BE2C (cell line): Measurements from ENCODE around the gene USPL1.
"Not testable (repeated sequence)": the region's sequence is repeated elsewhere in the genome, so short reads cannot be mapped to it uniquely, and the experiment has no call there.

Experiments used
- DNase-seq: peaks from one replicate; pipeline ENCODE4 v3.0.0-alpha.2; 2020
- H3K27me3 ChIP-seq: fragments of 250-450 bp; sonication (Bioruptor Pico); 2 replicates; pipeline ENCODE4 v1.5.1; 2020; ENCODE audit warnings: mild to moderate bottlenecking
- H3K36me3 ChIP-seq: fragments of 250-450 bp; sonication (Bioruptor Pico); 2 replicates; pipeline ENCODE4 v1.5.1; 2020; ENCODE audit warnings: mild to moderate bottlenecking
- H3K4me1 ChIP-seq: fragments of 250-450 bp; sonication (Bioruptor Pico); 2 replicates; pipeline ENCODE4 v1.5.1; 2020
- H3K4me3 ChIP-seq: 2 replicates; pipeline ENCODE4 v1.5.1; 2011; ENCODE audit warnings: low read depth, low read length
- H3K9me3 ChIP-seq: fragments of 250-450 bp; sonication (Bioruptor Pico); 2 replicates; pipeline ENCODE4 v1.5.1; 2020
- CTCF ChIP-seq: IDR thresholded peaks from 2 replicates; pipeline ENCODE4 v1.5.1; 2012; ENCODE audit warnings: mild to moderate bottlenecking, low read depth, low read length

USPL1 gene

GRCh38 chr13:30647420-30647819 lies 29.7 kb downstream of the USPL1 start:
- DNase-seq = no peak
- no peaks in the 10 kb centered on the region for H3K9me3 ChIP-seq
- peaks cover 6% of the 10 kb centered on the region; the same call in 1 of the 2 replicates for H3K4me1 ChIP-seq
- peaks cover 73% of the 10 kb centered on the region for H3K36me3 ChIP-seq
- no peak for TF ChIP-seq CTCF
- no peaks in the 10 kb centered on the region for H3K27me3 ChIP-seq
- no peak overlapping the region for H3K4me3 ChIP-seq

DNA sequence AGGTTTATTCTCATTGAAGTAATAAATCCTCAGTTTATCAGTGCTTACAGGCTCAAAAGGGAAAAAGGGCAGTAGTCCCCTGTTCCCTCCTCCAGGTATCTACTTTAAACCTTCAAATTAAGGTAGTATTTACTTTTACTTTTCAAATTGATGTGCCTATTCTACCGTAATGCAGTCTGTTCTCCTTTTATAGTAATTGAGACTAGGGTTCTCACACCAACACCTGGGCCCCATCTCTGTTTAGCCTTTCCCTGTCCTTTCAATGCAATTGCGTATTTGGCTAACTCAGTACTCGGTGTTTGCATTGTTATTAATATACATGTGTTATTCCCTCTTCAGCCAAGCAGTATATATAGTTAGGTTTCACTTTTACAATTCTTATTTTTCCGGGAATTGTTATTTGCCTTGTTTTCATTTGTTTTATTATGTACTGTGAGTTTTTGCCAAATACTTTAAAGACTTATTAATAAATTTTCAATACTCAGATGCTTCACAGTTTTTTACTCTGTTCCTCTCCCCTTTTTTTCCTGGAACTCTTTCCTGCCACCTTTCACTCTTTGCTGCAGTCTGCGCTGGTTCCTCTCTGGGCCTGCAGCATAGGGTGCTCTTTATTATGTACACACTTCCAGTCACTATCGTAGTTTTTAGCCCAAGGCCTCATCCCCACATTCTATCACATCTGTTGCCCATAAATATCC lies 30.3 kb downstream of the USPL1 start:
- peaks cover 6% of the 10 kb centered on the region; the same call in 1 of the 2 replicates for H3K4me1 ChIP-seq
- TF ChIP-seq CTCF = no peak
- DNase-seq = no peak
- no peaks in the 10 kb centered on the region for H3K27me3 ChIP-seq
- no peaks in the 10 kb centered on the region for H3K9me3 ChIP-seq
- H3K36me3 ChIP-seq = peaks cover 71% of the 10 kb centered on the region
- H3K4me3 ChIP-seq = no peak overlapping the region

GRCh38 chr13:30648522-30649012 lies 30.8 kb downstream of the USPL1 start:
- no peaks in the 10 kb centered on the region for H3K9me3 ChIP-seq
- H3K36me3 ChIP-seq = peaks cover 73% of the 10 kb centered on the region
- no peaks in the 10 kb centered on the region for H3K27me3 ChIP-seq
- H3K4me3 ChIP-seq = no peak overlapping the region
- no peak for DNase-seq
- no peak for TF ChIP-seq CTCF
- H3K4me1 ChIP-seq = peaks cover 6% of the 10 kb centered on the region; the same call in 1 of the 2 replicates

DNA sequence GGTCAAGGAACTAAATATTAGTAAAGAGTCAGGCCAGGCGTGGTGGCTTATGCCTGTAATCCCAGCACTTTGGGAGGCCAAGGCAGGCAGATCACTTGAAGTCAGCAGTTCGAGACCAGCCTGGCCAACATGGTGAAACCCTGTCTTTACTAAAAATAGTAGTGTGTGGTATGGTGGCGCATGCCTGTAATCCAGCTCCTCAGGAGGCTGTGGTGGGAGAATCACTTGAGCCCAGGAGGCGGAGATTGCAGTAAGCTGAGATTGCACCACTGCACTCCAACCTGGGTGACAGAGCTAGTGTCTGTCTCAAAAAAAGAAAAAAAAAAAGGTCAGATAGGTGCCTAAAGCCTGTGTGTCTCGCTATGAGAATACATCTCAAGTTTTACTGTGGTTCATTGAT lies 33.9 kb downstream of the USPL1 start:
- not testable (repeated sequence) for H3K4me3 ChIP-seq, H3K9me3 ChIP-seq, DNase-seq, H3K27me3 ChIP-seq, H3K4me1 ChIP-seq
- peaks cover 75% of the 10 kb centered on the region for H3K36me3 ChIP-seq

DNA sequence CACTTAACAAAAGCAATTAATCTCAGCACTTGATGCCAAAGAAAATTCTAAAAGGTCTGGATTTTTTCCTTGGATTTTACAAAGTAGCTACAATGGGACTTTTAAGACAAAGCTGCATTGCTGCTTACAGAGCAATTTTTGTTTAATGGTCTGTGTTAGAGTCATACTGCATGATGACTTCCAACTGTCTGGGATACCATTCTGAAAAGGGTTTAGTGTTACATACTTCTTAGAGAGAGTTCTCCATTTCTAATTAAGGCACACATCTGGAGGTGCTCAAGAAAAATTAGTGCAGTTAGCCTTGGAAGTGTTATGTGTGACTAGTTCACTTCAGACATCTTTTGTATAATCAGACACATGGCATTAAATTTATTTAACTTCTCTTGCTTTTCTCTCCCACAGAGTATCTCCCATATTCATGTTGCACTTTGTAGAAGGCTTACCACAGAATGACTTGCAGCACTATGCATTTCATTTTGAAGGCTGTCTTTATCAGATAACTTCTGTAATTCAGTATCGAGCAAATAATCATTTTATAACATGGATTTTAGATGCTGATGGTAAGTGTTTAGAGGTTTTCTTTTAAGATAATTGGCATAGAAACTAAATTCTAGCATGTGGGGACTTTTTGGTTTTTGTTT lies 35.1 kb downstream of the USPL1 start:
- no peaks in the 10 kb centered on the region for H3K4me1 ChIP-seq
- no peaks in the 10 kb centered on the region for H3K27me3 ChIP-seq
- H3K9me3 ChIP-seq = no peaks in the 10 kb centered on the region
- DNase-seq = no peak
- H3K4me3 ChIP-seq = no peak overlapping the region
- no peak for TF ChIP-seq CTCF
- H3K36me3 ChIP-seq = peaks cover 76% of the 10 kb centered on the region

- peaks cover 1% of the 10 kb centered on the region; the same call in 1 of the 2 replicates for H3K4me1 ChIP-seq
- H3K9me3 ChIP-seq = no peaks in the 10 kb centered on the region
- DNase-seq = no peak
- TF ChIP-seq CTCF = no peak
- H3K4me3 ChIP-seq = no peak overlapping the region
- H3K27me3 ChIP-seq = no peaks in the 10 kb centered on the region
- peaks cover 78% of the 10 kb centered on the region for H3K36me3 ChIP-seq
These were observed 36.7 kb downstream of the USPL1 start for GRCh38 chr13:30654430-30654829.
